ENCODE measurements around the gene MYO1D.

Gene MYO1D

GRCh38 chr17:32510466-32510865 lies 366.5 kb downstream of the MYO1D start:
- POLR2A ChIA-PET, result no interaction called here
- no peak overlapping the region for H3K4me3 ChIP-seq (ENCODE audit: low read depth, low read length)
- TF ChIP-seq, protein P1, sequence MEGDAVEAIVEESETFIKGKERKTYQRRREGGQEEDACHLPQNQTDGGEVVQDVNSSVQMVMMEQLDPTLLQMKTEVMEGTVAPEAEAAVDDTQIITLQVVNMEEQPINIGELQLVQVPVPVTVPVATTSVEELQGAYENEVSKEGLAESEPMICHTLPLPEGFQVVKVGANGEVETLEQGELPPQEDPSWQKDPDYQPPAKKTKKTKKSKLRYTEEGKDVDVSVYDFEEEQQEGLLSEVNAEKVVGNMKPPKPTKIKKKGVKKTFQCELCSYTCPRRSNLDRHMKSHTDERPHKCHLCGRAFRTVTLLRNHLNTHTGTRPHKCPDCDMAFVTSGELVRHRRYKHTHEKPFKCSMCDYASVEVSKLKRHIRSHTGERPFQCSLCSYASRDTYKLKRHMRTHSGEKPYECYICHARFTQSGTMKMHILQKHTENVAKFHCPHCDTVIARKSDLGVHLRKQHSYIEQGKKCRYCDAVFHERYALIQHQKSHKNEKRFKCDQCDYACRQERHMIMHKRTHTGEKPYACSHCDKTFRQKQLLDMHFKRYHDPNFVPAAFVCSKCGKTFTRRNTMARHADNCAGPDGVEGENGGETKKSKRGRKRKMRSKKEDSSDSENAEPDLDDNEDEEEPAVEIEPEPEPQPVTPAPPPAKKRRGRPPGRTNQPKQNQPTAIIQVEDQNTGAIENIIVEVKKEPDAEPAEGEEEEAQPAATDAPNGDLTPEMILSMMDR (IDR thresholded peaks at IDR 0.05; ENCODE audit: insufficient read depth, low read length, missing control alignments), result no peak
- no peak for DNase-seq (ENCODE audit: low read depth, low spot score)
- CTCF ChIA-PET, result no interaction called here

- TF ChIP-seq, protein P1 (IDR thresholded peaks at IDR 0.05; ENCODE audit: insufficient read depth, low read length, missing control alignments), result no peak
- no peak overlapping the region for H3K4me3 ChIP-seq (ENCODE audit: low read depth, low read length)
- no peak for DNase-seq (ENCODE audit: low read depth, low spot score)
- ChIA-PET POLR2A (no interaction called here), CTCF (no interaction called here)
Observed at GRCh38 chr17:32508926-32509325, 368.0 kb downstream of the MYO1D start.

- TF ChIP-seq, protein P1 (IDR thresholded peaks at IDR 0.05; ENCODE audit: insufficient read depth, low read length, missing control alignments), result no peak
- H3K4me3 ChIP-seq (ENCODE audit: low read depth, low read length), result no peak overlapping the region
- DNase-seq (ENCODE audit: low read depth, low spot score), result peak; percentile 12
- ChIA-PET POLR2A (interaction anchor here (1.3 kb wide), 1 partner anchor 8 kb away, joined by 3 read pairs; no protein-coding TSS in a partner anchor), CTCF (interaction anchor here (0.7 to 1.0 kb wide), 2 partner anchors 12 to 22 kb away, joined by 3 to 4 read pairs; no protein-coding TSS in a partner anchor)
Observed at GRCh38 chr17:32504166-32504990, 372.5 kb downstream of the MYO1D start.

DNA sequence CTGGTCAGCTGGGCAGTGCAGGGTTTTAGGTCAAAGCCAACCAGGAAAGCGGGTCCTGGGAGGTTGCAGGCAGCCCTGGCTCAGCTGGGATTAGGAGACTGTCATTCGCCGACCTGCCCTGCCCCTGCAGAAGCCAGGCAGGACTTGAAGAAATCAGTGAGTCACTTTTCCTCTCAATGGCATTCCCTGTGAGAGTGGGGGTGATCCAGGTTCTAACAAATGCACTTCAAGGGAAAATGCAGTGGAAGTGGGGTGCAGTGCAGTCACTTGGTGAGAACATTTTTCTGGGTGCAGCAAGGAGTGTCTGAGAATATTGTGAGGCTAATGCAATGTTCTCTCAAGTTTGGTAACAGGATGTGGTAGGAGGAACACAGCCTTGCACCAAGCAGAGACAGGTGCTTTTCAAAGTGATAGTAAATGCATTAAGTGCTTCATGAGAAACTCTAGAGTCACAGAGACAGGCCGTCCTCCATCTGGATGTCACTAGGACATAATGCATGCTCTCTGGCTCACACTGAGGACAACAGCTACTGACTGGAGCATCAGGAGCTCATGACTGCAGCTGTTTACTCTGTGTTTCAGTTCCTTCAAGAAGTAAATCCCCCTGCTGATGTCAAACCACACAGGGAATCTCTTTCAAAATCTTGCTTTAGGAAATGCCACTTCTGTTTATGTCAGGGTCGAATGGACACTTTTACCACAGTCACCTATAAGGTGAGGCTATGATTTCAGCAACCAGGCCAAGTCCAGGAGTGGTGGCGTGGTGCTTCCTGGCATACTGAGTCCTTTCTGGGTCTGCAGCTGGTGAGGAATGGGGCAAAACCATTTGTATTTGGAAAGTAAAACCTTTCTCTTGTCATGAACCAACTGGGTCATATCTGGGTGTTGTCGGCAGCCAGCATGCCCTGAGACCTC lies 373.4 kb downstream of the MYO1D start:
- H3K4me3 ChIP-seq (ENCODE audit: low read depth, low read length), result no peak overlapping the region
- ChIA-PET CTCF (interaction anchor here (1.0 kb wide), 1 partner anchor 22 kb away, joined by 3 read pairs; no protein-coding TSS in a partner anchor), POLR2A (no interaction called here)
- DNase-seq (ENCODE audit: low read depth, low spot score), result no peak
- TF ChIP-seq, protein P1 (IDR thresholded peaks at IDR 0.05; ENCODE audit: insufficient read depth, low read length, missing control alignments), result no peak

DNA sequence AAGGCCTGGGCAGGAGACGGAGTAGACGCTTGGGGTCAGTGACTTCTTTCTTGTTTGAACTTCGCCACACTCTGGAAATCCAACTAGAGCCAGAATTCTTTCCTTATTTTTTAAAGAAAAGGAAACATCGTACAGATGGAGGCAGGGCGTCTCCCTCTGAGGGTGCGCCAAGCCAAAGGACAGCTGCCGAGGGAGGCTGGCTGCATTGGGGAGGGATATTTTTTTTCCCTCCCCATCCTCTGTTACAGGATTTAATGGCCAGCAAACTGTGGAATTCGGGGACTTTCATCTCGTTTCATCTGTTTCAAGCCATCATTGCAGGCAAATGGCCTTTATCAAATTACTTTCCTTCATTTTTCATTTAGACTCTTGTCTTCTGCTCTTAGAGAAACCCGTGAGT lies 374.2 kb downstream of the MYO1D start:
- TF ChIP-seq, protein P1 (IDR thresholded peaks at IDR 0.05; ENCODE audit: insufficient read depth, low read length, missing control alignments), result no peak
- DNase-seq (ENCODE audit: low read depth, low spot score), result no peak
- POLR2A ChIA-PET, result no interaction called here
- CTCF ChIA-PET, result no interaction called here
- no peak overlapping the region for H3K4me3 ChIP-seq (ENCODE audit: low read depth, low read length)

DNA sequence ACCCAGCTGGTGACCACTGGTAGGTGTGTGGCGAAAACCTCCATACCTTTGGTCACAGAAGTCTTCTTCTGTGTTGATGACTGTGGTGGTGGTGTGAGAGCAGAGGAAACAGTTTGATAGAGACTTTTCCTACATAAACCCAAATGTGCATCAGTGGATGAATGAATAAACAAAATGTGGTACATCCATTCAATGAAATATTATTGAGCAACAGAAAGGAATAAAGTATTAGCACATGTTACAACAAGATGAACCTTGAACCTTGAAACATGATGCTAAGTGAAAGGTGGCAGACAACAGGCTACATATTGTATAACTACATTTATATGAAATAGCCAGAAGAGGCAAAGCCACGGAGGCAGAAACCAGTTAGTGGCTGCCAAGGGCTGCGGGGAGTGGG lies 374.9 kb downstream of the MYO1D start:
- ChIA-PET POLR2A (no interaction called here), CTCF (interaction anchor here (1.9 kb wide), 1 partner anchor 18 kb away, joined by 4 read pairs; no protein-coding TSS in a partner anchor)
- TF ChIP-seq, protein P1 (IDR thresholded peaks at IDR 0.05; ENCODE audit: insufficient read depth, low read length, missing control alignments), result no peak
- no peak overlapping the region for H3K4me3 ChIP-seq (ENCODE audit: low read depth, low read length)
- DNase-seq (ENCODE audit: low read depth, low spot score), result no peak

All from AG04449 (cell line).